B cell (primary cell): ENCODE data around the gene CPA5. TPM values are rescaled to one million over a fixed set of nuclear protein-coding genes. Genes with fewer than 3 reads are reported as not detected.

Source experiments
- ATAC-seq: fragments of 200-7000 bp; cut with Tn5 transposase; one replicate; pipeline ENCODE4 v1.10.0; 2021; ENCODE audit warnings: low read depth, mild to moderate bottlenecking, moderate number of reproducible peaks, moderate library complexity
- CTCF ChIA-PET: fragments of 350-600 bp; sonication (Branson Sonifier 250); formaldehyde crosslinking; loops from one replicate; lab custom pipeline; 2021; ENCODE audit warnings: antibody characterized with exemption, inconsistent platforms; lab: Charles Lee
- POLR2A ChIA-PET: fragments of 350-600 bp; sonication (Branson Sonifier 250); formaldehyde crosslinking; loops from one replicate; lab custom pipeline; 2021; ENCODE audit warnings: antibody characterized with exemption; lab: Charles Lee
- DNase-seq: peaks from one replicate; pipeline ENCODE4 v3.0.0; 2013
- H2AFZ ChIP-seq: 2 replicates; pipeline ENCODE4 v1.6.1; 2012; ENCODE audit warnings: mild to moderate bottlenecking, low read depth, low read length; ENCODE audit not compliant: insufficient read depth, poor library complexity, severe bottlenecking
- H3K27ac ChIP-seq, 2 donors: 1 replicate in 1 of 2; 2 replicates in 1 of 2; pipeline ENCODE4 v1.5.1; 2012 to 2013; ENCODE audit warnings: low read length in 2 of 2, mild to moderate bottlenecking in 2 of 2, moderate library complexity in 1 of 2
- H3K27me3 ChIP-seq, 4 experiments: fragments of 200-600 bp in 1 of 4; sonication (generic) in 1 of 4; replicated peaks in 1 of 4; 1 replicate in 2 of 4; 2 replicates in 2 of 4; pipeline versions ENCODE4 v1.6.1 to v1.7.0; 2013 to 2016; ENCODE audit warnings: low read length in 3 of 4, mild to moderate bottlenecking in 2 of 4, mixed read lengths in 1 of 4, moderate library complexity in 1 of 4; ENCODE audit not compliant: insufficient read depth in 4 of 4, control insufficient read depth in 3 of 4; ENCODE audit errors: control extremely low read depth in 1 of 4
- H3K36me3 ChIP-seq, 2 experiments: replicated peaks in 1 of 2; 1 replicate in 1 of 2; 2 replicates in 1 of 2; pipeline versions ENCODE4 v1.6.1 to v1.7.1; 2013; ENCODE audit warnings: low read length in 1 of 2; ENCODE audit not compliant: insufficient read depth in 2 of 2, control insufficient read depth in 1 of 2; ENCODE audit errors: control extremely low read depth in 1 of 2, extremely low read depth in 1 of 2
- H3K4me1 ChIP-seq, 2 donors: fragments of 200-600 bp in 1 of 2; sonication (generic) in 1 of 2; 1 replicate in 1 of 2; 2 replicates in 1 of 2; pipeline versions ENCODE4 v1.5.1 to v1.6.1; 2013 to 2017; ENCODE audit warnings: low read length in 2 of 2; ENCODE audit not compliant: control insufficient read depth in 2 of 2, insufficient read depth in 2 of 2
- H3K4me2 ChIP-seq: replicated peaks from 2 replicates; pipeline ENCODE3; 2012; ENCODE audit warnings: mild to moderate bottlenecking, low read depth, low read length; ENCODE audit not compliant: poor library complexity, severe bottlenecking
- H3K4me3 ChIP-seq, 5 experiments: fragments of 200-600 bp in 1 of 5; sonication (generic) in 1 of 5; 1 replicate in 3 of 5; 2 replicates in 2 of 5; pipeline versions ENCODE4 v1.5.1 to v1.7.0; 2011 to 2016; ENCODE audit warnings: low read length in 4 of 5, mild to moderate bottlenecking in 4 of 5, low read depth in 2 of 5, control low read depth in 1 of 5, moderate library complexity in 1 of 5; ENCODE audit not compliant: insufficient read depth in 1 of 5; ENCODE audit errors: control extremely low read depth in 1 of 5, extremely low read depth in 1 of 5
- H3K79me2 ChIP-seq: fragments of 200-600 bp; sonication (generic); one replicate; pipeline ENCODE4 v1.6.0; 2016; ENCODE audit warnings: low read length; ENCODE audit not compliant: control insufficient read depth, insufficient read depth
- H3K9ac ChIP-seq: fragments of 200-600 bp; sonication (generic); 2 replicates; pipeline ENCODE4 v1.6.1; 2017; ENCODE audit warnings: mild to moderate bottlenecking, low read length, moderate library complexity
- H3K9me3 ChIP-seq, 3 donors: one replicate each; pipeline versions ENCODE4 v1.6.1 to v1.7.1; 2013; ENCODE audit warnings: low read length in 2 of 3; ENCODE audit not compliant: control insufficient read depth in 2 of 3, insufficient read depth in 1 of 3; ENCODE audit errors: control extremely low read depth in 1 of 3
- H4K20me1 ChIP-seq: 2 replicates; pipeline ENCODE4 v1.6.0; 2012; ENCODE audit warnings: mild to moderate bottlenecking, low read length; ENCODE audit not compliant: insufficient read depth, control insufficient read depth, poor library complexity, severe bottlenecking
- H3K27ac Mint-ChIP-seq: one replicate; pipeline ENCODE4 v1.8.0; 2021; ENCODE audit warnings: mixed read lengths
- H3K27me3 Mint-ChIP-seq: one replicate; pipeline ENCODE4 v1.8.0; 2021; ENCODE audit warnings: mixed read lengths
- H3K4me1 Mint-ChIP-seq: one replicate; pipeline ENCODE4 v1.8.0; 2021; ENCODE audit warnings: mixed read lengths
- H3K4me3 Mint-ChIP-seq: one replicate; pipeline ENCODE4 v1.8.0; 2021; ENCODE audit warnings: mixed read lengths
- H3K9me3 Mint-ChIP-seq: one replicate; pipeline ENCODE4 v1.8.0; 2022; ENCODE audit warnings: mixed read lengths; ENCODE audit not compliant: insufficient read depth
- EZH2 ChIP-seq: IDR thresholded peaks from 2 replicates; pipeline ENCODE4 v1.6.1; 2012; ENCODE audit warnings: borderline replicate concordance, low read depth, mild to moderate bottlenecking, moderate library complexity, low read length; ENCODE audit not compliant: insufficient read depth, poor library complexity, severe bottlenecking
- WGBS: methylation state at CpG from one replicate; pipeline ENCODE4 v1.1.5; 2013; ENCODE audit warnings: missing lambda C conversion rate; ENCODE audit not compliant: insufficient coverage; 5-methylcytosine and 5-hydroxymethylcytosine counted together
- intact Hi-C: fragments of 100-400 bp; cut with micrococcal nuclease; formaldehyde crosslinking; loops from one replicate; pipeline ENCODE4 v1.10.0; 2022
- polyA minus RNA-seq: library from RNA; depleted of rRNA, polyadenylated mRNA; stranded (reverse); fragments of >200 nt; gene quantifications from 2 replicates; pipeline ENCODE4 v1.2.3, GENCODE V29; 2012
- polyA plus RNA-seq: library from polyadenylated mRNA; depleted of rRNA; stranded (reverse); fragments of >200 nt; gene quantifications from 2 replicates; pipeline ENCODE4 v1.2.3, GENCODE V29; 2012
- total RNA-seq, 2 donors: library from RNA; stranded (reverse); fragments of 120-200 nt in 1 of 2; gene quantifications; 1 replicate in 1 of 2; 2 replicates in 1 of 2; pipeline versions ENCODE4 v1.2.3 to v1.2.4, GENCODE V29; 2013 to 2022
- TF ChIP-seq, protein P1 (sequence below): fragments of 200-600 bp; IDR thresholded peaks from one replicate; pipeline ENCODE4 v1.8.0; 2022; ENCODE audit warnings: antibody characterized with exemption, mild to moderate bottlenecking

The CPA5 gene, protein sequence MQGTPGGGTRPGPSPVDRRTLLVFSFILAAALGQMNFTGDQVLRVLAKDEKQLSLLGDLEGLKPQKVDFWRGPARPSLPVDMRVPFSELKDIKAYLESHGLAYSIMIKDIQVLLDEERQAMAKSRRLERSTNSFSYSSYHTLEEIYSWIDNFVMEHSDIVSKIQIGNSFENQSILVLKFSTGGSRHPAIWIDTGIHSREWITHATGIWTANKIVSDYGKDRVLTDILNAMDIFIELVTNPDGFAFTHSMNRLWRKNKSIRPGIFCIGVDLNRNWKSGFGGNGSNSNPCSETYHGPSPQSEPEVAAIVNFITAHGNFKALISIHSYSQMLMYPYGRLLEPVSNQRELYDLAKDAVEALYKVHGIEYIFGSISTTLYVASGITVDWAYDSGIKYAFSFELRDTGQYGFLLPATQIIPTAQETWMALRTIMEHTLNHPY
- not detected in 2 replicates for total RNA-seq
- 0.16 TPM for total RNA-seq (2013)
- polyA plus RNA-seq: 0.13 TPM in 1 of 2 replicates, not detected in the other
- polyA minus RNA-seq: not detected in 2 replicates

DNA sequence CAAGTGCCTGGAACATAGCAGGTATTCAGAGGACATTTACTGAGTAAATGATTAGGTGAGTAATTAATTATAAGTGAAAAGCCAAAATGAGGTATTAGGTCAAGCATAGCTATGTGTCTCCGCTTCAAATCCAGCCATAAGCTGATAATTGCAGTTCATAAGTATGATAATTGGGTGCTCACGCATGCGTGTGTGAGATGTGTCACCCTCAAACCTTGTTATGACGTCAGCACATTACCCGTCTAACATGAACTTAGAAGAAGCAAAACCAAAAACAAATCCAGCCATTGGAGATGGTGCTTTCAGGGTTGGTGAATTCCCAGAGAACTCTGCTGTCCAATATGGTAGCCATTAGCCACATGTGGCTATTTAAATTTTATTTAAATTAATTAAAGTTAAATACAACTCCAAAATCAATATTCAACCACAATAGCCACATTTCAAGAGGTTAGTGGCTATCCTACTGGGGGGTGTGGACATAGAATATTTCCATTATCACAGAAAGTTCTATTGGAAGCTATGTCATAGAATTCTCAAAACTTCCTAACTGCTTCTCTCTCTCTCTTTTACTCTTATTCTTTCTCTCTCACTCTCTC is at the start of gene CPA5:
TSS of gene CPA5 (plus strand) at position 546 of the 596 bp plus-strand sequence. CDS start 1,670 bp downstream, outside the sequence.
- no peak within 1 kb of the TSS for H3K4me3 ChIP-seq
- WGBS: no CpG with 5 or more reads among the region's 5 CpGs
- Mint-ChIP-seq H3K4me1 (no peaks in the 10 kb centered on the region), H3K9me3 (no peaks in the 10 kb centered on the region), H3K27ac (no peak within 1 kb of the TSS), H3K4me3 (no peak within 1 kb of the TSS), H3K27me3 (peaks cover 16% of the 10 kb centered on the region)
- POLR2A ChIA-PET: no interaction called here
- DNase-seq (no peak), ATAC-seq (no peak)
- H3K4me2 ChIP-seq: no peak within 1 kb of the TSS
- H3K36me3 ChIP-seq: no peaks in the 10 kb centered on the region
- H3K9ac ChIP-seq: no peak within 1 kb of the TSS
- no peak within 1 kb of the TSS for H2AFZ ChIP-seq
- peaks cover 0 to 5% (median 0%) of the 10 kb centered on the region in 3 donors for H3K9me3 ChIP-seq
- intact Hi-C loops: no loop called here
- CTCF ChIA-PET: no interaction called here
- H3K4me1 ChIP-seq: no peaks in the 10 kb centered on the region
- TF ChIP-seq EZH2: no peak
- TF ChIP-seq, protein P1, sequence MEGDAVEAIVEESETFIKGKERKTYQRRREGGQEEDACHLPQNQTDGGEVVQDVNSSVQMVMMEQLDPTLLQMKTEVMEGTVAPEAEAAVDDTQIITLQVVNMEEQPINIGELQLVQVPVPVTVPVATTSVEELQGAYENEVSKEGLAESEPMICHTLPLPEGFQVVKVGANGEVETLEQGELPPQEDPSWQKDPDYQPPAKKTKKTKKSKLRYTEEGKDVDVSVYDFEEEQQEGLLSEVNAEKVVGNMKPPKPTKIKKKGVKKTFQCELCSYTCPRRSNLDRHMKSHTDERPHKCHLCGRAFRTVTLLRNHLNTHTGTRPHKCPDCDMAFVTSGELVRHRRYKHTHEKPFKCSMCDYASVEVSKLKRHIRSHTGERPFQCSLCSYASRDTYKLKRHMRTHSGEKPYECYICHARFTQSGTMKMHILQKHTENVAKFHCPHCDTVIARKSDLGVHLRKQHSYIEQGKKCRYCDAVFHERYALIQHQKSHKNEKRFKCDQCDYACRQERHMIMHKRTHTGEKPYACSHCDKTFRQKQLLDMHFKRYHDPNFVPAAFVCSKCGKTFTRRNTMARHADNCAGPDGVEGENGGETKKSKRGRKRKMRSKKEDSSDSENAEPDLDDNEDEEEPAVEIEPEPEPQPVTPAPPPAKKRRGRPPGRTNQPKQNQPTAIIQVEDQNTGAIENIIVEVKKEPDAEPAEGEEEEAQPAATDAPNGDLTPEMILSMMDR: no peak
- no peaks in the 10 kb centered on the region for H3K79me2 ChIP-seq
- no peaks in the 10 kb centered on the region for H4K20me1 ChIP-seq
- H3K27me3 ChIP-seq: peaks cover 0 to 2% (median 0%) of the 10 kb centered on the region in 4 experiments
- no peak within 1 kb of the TSS for H3K27ac ChIP-seq
